Purkinje cell (primary cell): Measurements from ENCODE around the gene CAND2. TPM values are rescaled to one million over a fixed set of nuclear protein-coding genes. Genes with fewer than 3 reads are reported as not detected.

Experiments
- polyA plus RNA-seq: library from polyadenylated mRNA; unstranded; fragments of >200 nt; fragmentation: Nextera tagmentation; gene quantifications from 2 replicates; pipeline ENCODE4 v1.2.1, GENCODE V29; 2014

The CAND2 gene
- polyA plus RNA-seq, result 2.6 and 3.4 TPM in 2 replicates

GRCh38 chr3:12796171-12797123, at the start of gene CAND2:
TSS of gene CAND2 (plus strand) at chr3:12796680. CDS start at chr3:12796721, 41 bp downstream.

GRCh38 chr3:12759097-12759679, 37.3 kb upstream of the CAND2 start, which contains the start of gene TMEM40:
TSS of gene TMEM40 (minus strand) at chr3:12759259. CDS start at chr3:12749832, 9,427 bp downstream.

GRCh38 chr3:12841149-12841969, 44.9 kb downstream of the CAND2 start, which contains the start of gene RPL32:
TSS of gene RPL32 (minus strand) at chr3:12841565. CDS start at chr3:12840237, 1,328 bp downstream.

Other genes starting within 250 kb of the CAND2 start
- 13.7 and 23.7 TPM in 2 replicates for gene MKRN2, start 239.6 kb upstream of the CAND2 start, polyA plus RNA-seq
- gene RAF1, start 132.6 kb upstream of the CAND2 start, polyA plus RNA-seq, result 13.8 and 14.6 TPM in 2 replicates
- gene TMEM40, start 37.4 kb upstream of the CAND2 start, polyA plus RNA-seq, result not detected in 2 replicates
- 890 and 973 TPM in 2 replicates for gene RPL32, start 44.9 kb downstream of the CAND2 start, polyA plus RNA-seq